ENCODE measurements around the gene TGFBR3.

TGFBR3 gene

DNA sequence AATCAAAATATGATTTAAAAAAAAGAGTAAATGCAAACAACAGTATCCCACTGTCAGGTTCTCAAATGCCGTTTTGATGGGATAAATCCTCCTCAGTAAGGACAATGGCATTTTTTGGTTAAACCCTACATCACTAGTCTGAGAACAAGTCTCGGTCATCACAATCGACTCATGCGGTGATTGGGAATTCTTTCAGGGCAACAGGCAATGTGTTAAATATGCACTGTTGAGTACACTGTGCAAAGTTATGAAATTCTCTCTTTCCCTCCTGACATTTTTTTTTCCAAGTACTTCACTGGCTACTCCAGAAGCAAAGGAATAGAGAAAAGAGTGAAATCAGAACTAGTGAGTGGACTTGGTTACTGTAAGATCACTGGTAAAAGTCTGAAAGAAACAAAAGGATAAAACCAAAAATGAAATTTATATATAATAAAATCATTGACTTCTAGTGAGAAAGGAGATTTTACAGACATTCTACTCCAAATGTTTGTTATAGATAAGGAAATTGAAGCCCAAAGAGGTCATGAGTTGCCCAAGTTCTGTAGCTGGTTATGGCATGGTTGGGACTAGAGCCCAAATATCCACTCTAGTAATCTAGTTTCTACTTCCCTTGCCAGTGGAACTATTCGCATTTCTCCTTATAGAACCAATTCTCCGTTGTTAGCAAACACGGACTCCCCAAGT, 111.3 kb downstream of the TGFBR3 start:
- no peak for FAIRE-seq

DNA sequence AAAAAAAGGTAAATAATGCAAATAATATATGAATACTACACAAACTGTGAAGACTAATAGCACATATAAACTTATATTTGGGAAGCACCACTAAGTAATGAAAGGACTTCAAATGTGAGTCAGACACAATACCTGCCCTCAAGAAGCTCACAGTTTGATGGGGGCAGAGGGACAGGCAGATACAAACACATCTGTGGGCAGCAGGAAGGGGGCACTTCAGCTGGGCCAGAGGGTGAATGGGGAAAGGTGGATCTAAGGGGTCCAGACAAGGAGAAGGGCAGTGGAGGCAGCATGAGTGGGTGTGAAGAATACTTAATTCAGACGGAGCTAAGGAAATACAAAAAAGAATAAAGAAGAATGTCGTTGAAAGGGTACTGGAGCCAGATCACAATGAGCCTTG, 114.2 kb downstream of the TGFBR3 start:
- no peak for FAIRE-seq

DNA sequence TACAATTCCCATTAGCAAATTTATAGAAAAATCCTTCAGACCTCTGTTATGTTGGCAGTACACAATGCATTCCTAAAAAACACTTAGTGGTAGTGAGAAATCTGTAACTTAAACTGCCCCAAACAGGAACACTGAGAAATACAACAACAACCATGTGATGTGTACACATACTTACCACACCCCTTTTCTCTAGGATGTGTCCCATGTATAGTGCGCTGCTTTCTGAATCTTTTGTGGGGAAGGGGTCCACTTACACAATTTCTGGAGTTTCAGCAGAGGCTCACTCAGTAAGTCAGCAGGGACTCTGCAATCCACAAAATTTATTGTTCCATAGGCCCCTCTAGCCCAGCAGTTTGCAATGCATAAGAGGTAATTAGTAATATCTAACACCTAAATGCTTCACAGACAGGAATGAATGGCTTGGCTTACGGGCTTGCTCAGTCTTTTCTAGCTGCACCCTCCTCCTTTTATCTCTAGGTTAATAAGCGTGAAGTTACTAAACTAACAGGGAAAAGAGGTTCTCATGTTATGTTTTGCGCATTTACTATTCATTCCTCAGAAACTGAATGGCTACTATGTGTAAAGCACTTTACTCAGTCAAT, 115.2 kb downstream of the TGFBR3 start:
- FAIRE-seq: no peak

DNA sequence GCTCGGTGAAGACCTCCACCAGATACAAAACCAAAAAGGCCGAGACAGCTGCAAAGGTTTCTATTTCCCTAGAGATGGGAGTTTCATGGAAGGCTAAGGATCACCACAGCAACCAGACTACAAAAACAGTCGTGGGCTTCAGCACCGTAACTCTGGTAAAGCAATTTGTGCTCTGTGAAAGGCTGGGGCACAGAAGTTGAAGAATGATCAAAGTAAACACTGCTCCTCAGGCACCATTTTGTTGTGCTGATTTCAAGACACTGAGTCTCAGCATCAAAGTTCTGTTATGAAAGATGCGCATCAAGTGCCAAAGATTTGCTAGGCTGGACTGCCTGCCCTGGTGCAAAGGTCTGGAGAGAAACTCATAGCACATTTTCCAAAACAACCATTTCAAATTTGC, 116.2 kb downstream of the TGFBR3 start:
- FAIRE-seq: no peak

DNA sequence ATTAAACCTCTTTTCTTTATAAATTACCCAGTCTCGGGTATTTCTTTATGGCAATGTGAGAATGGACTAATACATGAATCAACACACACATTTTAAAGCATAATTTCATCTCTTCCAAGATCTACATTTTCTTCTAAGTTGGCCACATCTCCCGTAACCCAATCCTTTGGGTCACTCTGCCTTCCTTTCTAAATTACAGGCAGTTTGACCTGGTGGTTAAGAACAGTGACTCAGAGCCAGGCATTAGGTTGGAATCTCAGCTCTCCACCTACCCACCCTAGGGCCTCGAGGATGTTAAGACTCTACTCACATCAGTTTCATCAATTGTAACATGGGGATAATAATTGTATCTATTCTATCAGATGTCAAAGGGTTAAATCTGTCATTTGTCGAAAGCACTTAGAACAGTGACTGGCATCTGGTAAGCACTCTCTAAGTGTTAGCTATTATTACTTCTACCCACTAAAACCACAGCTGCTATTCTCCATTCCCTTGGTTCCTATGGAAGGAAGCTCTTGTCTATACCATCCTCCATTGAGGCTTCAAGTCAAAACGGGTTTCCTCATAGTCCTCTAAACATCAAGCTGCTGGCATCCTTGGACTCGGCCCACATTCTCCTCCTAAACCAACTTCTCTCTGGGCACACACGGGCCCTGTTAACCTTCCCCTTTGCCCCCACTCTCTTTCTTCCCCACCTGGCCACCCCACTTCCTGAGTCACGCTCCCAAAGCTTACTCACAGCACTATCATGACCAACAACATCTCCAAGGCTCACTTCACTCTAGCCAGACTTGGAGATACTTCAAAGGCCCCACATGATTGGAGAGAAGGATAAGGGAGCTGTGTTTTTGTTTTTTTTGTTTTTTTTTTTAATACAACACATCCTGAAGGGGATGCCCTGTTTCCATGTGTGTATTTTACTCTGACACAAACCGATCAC, 116.9 kb downstream of the TGFBR3 start:
- FAIRE-seq: no peak

DNA sequence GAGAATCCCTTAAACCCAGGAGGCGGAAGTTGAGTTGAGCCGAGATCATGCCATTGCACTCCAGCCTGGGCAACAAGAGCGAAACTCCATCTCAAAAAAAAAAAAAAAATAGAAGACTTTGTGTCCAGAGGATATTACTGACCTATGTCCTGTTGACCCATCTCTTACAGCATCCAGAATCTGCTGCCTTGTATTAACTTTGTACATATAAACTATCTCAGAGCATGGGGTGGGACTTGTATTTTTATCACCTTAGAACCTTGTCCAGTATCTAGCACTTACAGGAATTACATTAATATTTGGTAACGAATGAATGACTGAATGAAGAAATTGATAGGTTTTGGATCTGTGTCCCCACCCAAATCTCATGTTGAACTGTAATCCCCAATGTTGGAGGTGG, 117.8 kb downstream of the TGFBR3 start:
- no peak for FAIRE-seq

DNA sequence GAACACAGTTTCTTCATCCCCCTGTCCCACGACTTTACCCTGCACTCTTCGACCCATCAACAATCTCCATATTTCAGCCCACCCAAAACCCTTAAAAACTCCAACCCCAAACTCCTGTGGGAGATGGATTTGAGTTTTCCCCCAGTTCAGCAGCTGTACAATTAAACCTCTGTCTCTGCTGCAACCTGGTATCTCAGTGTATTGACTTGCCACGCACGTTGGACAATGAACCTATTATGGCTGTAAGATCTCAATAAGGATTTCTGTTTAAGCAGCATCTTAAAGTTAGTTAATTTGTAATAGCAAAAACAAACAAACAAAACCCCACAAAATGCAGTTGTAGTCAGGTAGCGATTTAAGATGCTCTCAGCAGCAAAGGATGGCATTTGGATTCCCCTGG, 119.1 kb downstream of the TGFBR3 start:
- FAIRE-seq: no peak

DNA sequence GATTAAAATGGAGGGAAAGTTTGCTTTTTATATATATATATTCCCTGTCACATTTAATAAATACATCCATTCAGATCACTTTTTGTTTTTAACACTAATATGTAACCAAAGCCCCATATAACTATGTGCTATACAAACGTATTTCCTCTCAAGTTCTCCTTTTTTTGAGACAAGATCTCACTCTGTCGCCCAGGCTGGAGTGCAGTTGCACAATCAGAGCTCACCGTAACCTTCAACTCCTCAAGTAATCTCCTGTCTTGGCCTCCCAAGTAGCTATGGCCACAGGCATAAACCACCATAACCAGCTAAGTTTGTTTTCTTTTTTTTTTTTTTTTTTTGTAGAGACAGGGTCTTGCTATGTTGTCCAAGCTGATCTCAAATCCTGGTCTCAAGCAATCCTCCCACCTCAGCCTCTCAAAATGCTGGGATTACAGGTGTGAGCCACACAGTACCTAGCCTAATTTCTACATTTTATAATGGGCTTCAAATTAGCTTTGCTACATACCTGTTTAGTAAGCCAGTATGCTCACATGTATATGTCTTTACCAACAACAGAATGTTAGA, 120.0 kb downstream of the TGFBR3 start:
- FAIRE-seq: no peak

DNA sequence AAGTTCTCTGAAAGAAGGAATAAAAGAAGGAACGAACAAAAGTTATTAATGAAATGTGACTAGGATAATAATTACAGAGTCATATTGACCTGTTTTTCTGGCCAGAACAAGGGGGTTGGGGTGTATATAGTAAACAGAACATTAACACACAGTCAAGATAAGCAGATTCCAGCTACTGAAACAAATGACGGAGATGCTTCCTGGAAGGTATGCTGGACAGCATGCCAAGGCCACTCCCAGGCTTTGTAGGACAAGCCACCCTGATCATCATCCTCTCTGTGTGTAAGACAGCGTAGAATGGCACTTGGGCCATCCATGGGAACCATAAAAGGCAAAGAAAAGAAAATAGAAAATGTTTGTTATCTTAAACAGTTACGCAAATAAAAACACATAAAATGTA, 120.7 kb downstream of the TGFBR3 start:
- no peak for FAIRE-seq

DNA sequence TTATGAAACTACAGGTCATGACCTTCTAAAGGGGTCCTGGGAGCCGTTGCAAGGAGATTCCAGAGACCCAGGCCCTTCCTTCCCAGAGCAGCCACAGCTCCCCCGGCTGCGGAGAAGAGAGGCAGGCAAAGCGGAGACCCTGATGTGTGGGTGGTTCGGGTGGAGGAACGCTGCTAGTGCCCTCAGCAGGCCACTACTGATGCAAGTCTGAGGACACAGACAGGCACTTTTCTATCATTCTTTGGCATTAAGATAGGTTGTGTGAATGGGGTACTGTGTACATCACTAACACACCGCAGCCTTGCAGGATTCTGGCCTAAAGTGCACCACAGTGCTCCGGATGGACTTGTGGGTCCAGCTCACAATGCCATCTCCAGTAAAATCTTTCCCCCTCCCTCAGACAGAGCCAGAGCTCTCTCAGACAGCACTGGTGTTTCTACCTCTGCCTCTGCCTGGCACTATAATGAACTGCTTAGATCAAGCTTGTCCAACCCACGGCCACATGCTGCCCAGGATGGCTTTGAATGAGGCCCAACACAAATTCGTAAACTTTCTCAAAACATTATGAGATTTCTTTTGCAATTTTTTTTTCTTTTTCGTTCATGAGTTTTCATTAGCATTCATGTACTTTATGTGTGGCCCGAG, 121.4 kb downstream of the TGFBR3 start:
- no peak for FAIRE-seq

DNA sequence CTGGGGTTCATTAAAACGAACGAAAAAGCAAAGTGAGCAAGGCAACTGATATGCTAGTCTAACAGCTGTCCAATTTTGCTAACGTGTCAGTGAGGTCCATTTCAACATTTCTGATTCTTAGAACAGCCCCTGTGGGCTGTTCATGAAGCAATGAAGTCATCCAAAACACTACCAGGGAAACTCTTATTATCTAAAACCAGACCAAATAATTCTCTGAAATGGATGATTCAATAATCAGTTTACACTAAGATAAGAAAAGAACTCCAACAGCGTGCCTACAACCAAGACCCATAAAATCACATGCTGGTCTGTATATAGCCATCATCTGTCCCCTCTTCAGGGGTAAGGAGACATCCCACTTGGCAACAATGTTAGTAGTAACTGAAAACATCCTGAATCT, 122.7 kb downstream of the TGFBR3 start:
- no peak for FAIRE-seq

DNA sequence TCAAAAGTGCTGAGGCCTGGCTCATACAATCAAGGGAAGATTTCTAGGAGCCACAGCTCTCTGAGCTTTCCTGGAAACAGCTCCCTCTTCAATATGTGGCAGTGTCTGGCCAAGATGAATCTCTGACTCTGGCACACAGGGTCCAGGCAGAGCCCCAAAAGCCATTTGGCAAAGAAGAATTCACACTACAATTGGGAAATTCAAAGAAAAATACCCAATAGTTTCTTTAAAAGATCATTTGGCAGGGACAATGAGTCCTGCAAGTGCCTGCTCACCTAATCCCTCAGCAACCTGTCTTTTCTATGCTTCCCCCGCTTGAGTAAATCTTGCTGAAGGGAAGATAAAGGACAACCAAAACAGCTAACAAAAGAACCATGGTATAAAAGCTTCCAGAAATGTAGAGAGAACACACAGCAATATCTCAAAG, 124.6 kb downstream of the TGFBR3 start:
- no peak for FAIRE-seq

DNA sequence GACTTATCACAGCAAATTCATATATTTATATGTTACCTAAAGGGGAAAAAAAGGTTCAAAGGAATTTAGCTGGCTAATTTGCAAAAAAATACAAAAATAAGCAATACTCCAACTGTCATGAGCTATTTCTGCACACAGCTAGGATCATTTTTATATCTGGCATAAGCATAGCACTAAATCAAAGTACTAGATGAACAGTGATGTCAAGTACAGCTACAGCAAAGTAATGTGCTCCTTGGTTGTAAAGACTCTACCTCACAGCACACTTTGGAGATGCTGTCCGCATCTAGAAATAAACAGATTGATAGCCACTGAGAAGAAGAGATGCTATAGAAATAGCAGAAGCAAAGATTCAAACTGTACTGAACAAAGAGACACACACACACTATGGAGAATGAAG, 125.4 kb downstream of the TGFBR3 start:
- no peak for FAIRE-seq

DNA sequence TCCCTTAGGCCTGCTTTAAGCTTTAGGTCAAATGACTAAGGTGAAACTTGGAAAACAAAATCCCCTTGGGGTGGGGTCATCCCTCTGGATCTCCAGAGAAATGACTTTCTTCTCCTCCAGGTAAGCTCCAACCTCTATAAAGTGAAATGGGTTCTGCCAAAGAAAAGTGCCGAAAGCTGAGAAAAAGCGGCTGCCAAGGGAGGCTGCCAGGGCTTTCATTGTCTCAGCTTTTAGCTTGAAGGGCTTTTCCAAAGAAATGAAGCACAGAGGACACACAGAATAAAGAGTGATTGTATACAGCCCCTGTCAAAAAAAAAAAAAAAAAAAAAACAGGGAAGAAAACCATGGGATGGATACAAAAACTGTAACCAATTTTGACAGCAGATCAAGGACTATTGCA, 126.9 kb downstream of the TGFBR3 start:
- no peak for FAIRE-seq

DNA sequence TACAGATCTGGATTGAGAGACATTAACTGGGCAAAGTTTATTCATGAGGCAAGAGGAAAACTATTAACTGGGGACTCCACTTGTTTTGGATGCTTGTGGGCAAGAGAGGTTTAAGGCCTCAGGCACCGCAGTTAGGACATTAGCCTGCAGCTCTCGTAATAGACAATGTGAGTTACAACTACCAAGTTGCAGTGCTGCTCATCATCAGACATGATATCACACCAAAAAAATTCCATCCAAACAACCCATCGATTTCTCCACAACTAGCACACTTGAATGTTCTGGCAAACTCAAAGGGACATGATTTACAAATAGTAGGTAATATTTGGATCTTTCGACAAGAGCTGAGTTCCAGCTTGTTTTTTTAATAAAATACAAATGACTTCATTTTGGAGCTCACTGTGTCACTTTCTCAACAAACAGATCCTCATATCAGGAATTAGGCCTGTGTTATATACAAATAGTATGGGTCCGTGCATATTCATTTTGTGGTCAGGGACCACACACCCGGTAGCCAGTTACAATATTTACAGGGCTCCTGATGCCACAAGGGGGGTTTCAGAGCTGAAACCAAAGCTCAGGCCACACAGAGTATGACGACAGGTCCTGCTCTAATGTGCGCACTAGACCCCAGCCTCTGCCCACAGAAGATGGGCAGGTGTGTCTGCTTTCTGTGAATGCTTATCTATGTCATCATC, 128.0 kb downstream of the TGFBR3 start:
- FAIRE-seq: no peak

DNA sequence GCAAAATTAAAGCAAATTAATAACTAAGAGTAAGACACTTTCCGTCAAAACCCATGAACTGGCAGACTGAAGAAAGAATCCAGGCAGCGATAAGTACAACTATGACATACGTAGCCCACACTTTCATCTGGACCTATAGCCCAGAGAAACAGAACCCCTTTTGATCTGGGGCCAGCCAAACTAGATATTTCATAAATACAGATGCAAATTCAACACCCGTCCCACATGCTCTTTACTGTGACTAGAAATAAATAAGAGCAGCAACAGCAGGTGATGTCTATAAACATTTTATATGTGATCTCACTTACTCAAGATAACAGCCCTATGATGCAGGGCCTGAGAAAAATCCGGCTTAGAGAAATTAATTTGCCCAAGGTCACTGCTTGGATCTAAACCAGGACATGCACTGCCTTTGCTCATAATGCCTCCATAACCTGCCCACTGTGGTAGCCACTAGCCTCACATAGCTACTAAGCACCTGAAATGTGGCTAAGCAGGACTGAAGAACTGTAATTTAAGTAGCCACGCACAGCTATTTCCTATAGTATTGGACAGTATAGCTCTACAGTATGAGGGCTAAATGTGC, 130.2 kb downstream of the TGFBR3 start:
- no peak for FAIRE-seq

DNA sequence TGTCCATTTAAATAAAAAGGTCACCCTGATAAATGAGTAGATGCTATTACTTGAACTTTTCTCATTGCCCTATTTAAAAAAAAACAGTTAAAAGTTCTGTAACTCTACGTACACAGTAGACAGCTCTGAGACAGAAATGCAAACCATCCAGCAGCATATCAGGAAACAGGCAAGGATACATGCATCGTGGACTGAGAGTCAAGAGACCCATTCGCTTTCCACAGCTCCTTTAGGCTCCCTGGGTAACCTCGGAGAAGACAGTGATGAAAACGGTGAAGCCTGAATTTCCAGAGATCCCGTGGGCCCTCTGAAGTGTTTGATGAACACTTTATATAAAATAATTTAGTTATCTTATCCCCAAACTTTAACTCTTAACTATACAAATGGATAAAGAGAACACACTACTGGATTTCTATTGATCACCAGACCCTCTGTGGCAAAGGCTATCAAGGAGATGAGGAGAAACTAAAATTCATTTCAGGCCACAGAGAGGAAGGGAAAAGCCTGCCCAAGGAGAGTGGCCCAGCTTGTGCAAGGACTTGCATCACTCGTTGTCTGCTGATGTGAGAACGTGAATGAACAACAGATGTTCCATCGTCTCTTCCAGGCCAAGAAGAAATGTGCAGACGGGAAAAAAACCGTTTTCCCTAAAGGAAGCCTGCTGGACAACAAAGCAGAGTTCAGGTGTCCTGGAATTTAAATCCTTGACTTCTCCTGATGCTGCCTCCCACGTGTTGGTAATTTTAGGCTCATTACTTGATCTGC, 131.0 kb downstream of the TGFBR3 start:
- FAIRE-seq: no peak

DNA sequence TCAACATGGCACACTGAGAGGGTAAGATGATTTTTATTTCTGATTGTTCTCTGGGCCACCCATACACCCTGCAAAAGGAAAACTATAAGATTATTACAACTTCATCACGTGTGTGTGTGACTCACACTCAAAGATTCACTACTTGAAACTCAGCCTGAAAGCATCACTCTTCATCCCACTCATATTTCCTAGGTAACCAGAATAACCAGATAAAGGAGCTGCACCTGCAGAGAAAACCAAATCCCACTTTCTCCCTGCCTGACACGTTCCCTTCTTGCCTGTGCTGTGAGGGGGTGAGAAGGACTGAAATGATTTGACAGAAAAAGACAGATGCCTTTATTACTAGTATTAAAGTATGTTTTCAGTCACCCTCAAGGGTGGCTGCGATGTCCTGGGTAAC, 131.6 kb downstream of the TGFBR3 start:
- no peak for FAIRE-seq

DNA sequence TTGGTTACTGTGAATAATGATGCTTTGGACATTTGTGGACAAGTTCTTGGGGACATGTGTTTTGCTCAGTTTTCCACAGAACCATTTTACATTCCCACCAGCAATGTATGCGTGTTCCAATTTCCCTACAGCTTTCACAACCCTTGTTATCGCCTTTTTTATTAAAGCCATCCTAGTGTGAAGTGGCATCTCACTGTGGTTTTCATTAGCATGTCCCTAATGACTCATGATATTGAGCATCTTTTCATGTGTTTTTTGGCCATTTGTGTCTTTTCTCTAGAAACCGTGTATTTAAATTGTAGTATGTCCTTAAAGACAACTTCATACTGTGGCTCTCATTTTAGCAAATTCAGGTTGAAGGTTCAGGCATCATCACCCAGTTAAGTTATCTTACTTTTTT, 132.1 kb downstream of the TGFBR3 start:
- FAIRE-seq: no peak

DNA sequence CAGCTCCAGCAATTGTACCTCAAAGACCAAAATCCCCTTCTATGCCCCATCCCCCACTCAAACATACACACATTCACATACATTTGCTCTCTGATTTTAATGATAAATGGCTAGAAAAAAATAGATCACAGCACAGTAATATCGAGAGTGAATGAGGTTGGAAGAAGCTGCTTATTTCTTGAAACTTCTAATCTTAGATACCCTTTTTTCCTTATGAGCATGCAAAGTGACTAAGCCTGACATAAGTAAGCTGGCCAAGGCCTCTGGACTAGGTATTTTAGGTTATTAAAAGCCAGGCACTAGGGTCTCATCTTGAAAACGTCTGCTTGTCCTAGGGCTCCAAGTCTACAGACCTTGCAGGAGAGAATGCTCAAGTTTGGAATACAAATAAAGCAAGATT, 133.6 kb downstream of the TGFBR3 start:
- FAIRE-seq: no peak

DNA sequence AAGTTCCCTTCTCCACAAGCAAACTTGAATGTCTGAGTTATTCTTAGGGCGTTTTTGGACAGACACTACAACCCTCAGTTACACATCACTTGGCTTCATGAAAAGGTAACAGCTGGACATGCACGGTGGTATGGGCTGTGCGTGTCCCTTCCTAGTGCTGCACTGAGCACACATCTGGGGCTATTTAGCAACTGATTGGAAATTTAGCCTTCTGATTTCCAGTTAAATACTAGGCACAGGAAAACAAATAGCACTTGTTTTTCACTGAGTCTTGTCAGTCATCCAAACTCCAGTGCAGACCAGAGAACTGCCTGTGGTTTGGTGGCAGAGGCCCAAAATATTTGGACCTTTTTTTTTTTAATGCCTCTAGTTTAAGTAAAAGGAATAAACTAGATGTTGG, 134.7 kb downstream of the TGFBR3 start:
- no peak for FAIRE-seq

Measured in islet of Langerhans (tissue), 1 donor.